Measurements from ENCODE around the gene AFF3.
A peak's percentile ranks its signal among the peaks of the same experiment; 100 is the strongest.

AFF3 gene

DNA sequence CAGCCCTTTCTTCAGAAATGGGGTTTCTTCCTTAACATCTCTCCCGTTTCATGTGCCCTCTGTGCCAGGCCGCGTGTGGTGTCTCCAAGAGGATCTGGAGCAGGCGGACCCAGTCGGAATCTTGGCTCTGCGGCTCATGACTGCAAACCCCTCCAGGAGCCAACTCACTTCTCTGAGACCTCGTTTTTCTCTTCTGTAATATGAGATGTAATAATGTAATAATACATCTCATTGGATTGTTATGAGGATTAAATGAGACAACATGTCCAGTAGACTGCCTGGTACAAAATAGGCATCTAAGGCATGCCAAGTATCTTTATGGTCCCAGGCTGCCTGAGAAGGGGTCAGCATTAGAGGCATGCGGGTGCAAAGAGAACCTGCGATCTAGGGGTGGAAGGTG lies 431.2 kb downstream of the AFF3 start:
- no peaks in the 10 kb centered on the region for H3K27me3 ChIP-seq (ENCODE audit: low read depth)
- no peak overlapping the region for H3K4me3 ChIP-seq
- H3K36me3 ChIP-seq (replicated peaks), result no peaks in the 10 kb centered on the region
- in situ Hi-C loops (cut with MboI; ENCODE audit: low sequenced_read_pairs), result no loop called here
- H3K4me1 ChIP-seq, result peaks cover 26% of the 10 kb centered on the region
- no peak for DNase-seq (ENCODE audit: low spot score in 2 of 2)
- no peaks in the 10 kb centered on the region for H3K9me3 ChIP-seq

DNA sequence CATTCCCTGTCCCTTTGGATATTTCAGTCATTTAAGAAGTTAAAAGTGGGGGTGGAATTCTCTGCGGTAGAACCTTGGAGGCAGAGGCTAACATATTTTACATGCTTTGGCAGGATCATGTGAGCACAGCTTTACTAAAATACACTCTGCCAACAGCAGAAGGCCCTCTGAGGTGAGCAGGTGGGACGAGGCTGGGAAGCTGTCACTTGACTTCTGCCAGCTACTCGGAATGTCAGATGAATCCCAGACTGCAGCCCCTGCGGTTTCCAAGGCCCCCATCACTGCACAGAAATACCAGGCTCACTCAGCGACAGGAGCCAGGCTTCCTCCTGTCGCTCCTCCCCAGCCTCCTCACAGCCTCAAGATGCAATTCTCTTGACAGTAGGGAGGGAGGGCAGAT lies 431.7 kb downstream of the AFF3 start:
- Histone ChIP-seq H3K36me3 (replicated peaks) (no peaks in the 10 kb centered on the region), H3K4me1 (peaks cover 29% of the 10 kb centered on the region), H3K9me3 (no peaks in the 10 kb centered on the region), H3K4me3 (no peak overlapping the region), H3K27me3 (ENCODE audit: low read depth) (no peaks in the 10 kb centered on the region)
- DNase-seq (ENCODE audit: low spot score in 2 of 2), result no peak
- in situ Hi-C loops (cut with MboI; ENCODE audit: low sequenced_read_pairs), result no loop called here

DNA sequence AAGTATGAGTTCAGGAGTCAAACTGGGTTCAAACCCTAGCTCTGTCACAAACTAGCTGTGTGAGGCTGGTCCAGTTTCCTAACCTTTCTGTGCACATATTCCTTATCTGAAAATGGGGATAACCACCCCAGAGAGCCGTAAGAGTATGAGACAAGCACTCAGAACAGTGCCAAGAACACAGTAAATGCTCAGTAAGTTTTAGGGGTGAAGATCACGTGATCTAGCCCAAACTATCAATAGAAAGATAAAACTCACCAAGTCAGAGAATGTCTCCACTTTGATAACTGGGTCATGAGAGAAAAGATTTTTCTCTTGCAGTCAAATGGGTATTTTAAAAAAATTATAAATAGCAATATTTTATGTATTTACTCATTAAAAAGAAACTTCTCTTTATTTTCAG lies 433.2 kb downstream of the AFF3 start:
- Histone ChIP-seq H3K4me3 (no peak overlapping the region), H3K27me3 (ENCODE audit: low read depth) (no peaks in the 10 kb centered on the region), H3K9me3 (no peaks in the 10 kb centered on the region), H3K4me1 (peaks cover 29% of the 10 kb centered on the region), H3K36me3 (replicated peaks) (no peaks in the 10 kb centered on the region)
- in situ Hi-C loops (cut with MboI; ENCODE audit: low sequenced_read_pairs), result no loop called here
- no peak for DNase-seq (ENCODE audit: low spot score in 2 of 2)

DNA sequence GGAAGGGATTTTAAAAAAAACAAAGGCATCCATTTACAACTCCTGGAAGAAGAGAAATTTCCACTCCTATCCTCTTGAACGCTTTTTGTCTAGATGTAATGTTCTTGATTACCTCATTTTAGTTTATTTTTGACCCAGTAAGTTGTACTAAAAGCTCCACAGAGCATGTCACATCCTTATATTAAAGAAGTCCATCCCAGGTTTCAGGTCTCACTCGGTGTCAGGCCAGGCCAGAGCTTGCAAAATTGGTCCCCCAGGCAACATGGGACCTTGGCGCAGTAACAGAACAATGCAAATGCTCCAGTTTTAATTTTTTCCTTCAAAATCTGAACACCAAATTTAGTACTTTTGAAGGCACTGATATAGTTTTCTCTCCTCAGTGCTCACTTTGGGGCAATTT lies 434.2 kb downstream of the AFF3 start:
- Histone ChIP-seq H3K4me1 (peaks cover 29% of the 10 kb centered on the region), H3K4me3 (no peak overlapping the region), H3K9me3 (no peaks in the 10 kb centered on the region), H3K27me3 (ENCODE audit: low read depth) (no peaks in the 10 kb centered on the region), H3K36me3 (replicated peaks) (no peaks in the 10 kb centered on the region)
- DNase-seq (ENCODE audit: low spot score in 2 of 2), result peak; percentile 42 to 60
- in situ Hi-C loops (cut with MboI; ENCODE audit: low sequenced_read_pairs), result no loop called here

DNA sequence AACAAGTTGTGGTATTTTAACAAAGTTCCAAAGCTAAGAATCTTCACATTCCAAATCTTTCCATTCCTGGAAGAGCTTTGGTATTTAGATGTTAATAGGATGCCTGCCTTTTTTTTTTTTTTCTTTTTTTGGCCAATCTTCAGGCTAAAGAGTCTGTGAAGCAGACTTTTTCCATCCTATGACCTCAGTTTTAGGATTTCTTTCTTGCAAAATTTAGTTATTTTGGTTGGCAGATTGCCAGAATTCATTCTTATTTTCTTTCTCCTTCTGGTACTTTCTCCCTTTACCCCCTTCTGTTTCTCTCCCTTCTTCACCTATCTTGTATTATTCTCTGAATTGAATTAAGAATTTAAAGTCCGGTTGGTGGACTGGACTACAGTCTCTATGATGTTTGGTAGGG lies 434.8 kb downstream of the AFF3 start:
- DNase-seq (ENCODE audit: low spot score in 2 of 2), result peak in 1 of 2 experiments; percentile 19
- H3K36me3 ChIP-seq (replicated peaks), result no peaks in the 10 kb centered on the region
- peaks cover 29% of the 10 kb centered on the region for H3K4me1 ChIP-seq
- no peak overlapping the region for H3K4me3 ChIP-seq
- H3K27me3 ChIP-seq (ENCODE audit: low read depth), result no peaks in the 10 kb centered on the region
- H3K9me3 ChIP-seq, result no peaks in the 10 kb centered on the region; the same call in 1 of the 2 replicates
- in situ Hi-C loops (cut with MboI; ENCODE audit: low sequenced_read_pairs), result no loop called here

DNA sequence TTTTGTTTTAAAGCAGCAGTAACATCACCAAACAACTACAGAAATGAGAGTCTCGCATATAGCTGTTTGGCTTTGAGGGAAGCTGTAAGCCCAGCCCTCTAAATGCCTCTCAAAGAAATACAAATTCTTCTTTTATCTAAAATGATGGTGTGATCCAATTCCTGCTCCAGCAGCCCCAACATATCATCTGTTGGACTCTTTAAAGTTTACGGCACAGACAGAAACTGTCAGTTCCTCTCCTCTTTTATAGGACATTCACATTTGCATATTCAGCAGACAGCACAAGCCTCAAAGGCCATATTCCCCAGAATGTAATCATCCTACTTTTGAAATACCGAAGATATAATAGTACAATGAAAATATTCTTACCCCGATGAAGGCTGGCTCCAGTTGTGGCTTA lies 435.7 kb downstream of the AFF3 start:
- peak in 1 of 2 experiments; percentile 11 for DNase-seq (ENCODE audit: low spot score in 2 of 2)
- H3K4me1 ChIP-seq, result peaks cover 29% of the 10 kb centered on the region
- H3K4me3 ChIP-seq, result no peak overlapping the region
- H3K27me3 ChIP-seq (ENCODE audit: low read depth), result no peaks in the 10 kb centered on the region
- no peaks in the 10 kb centered on the region; the same call in 1 of the 2 replicates for H3K9me3 ChIP-seq
- H3K36me3 ChIP-seq (replicated peaks), result no peaks in the 10 kb centered on the region
- in situ Hi-C loops (cut with MboI; ENCODE audit: low sequenced_read_pairs), result no loop called here

DNA sequence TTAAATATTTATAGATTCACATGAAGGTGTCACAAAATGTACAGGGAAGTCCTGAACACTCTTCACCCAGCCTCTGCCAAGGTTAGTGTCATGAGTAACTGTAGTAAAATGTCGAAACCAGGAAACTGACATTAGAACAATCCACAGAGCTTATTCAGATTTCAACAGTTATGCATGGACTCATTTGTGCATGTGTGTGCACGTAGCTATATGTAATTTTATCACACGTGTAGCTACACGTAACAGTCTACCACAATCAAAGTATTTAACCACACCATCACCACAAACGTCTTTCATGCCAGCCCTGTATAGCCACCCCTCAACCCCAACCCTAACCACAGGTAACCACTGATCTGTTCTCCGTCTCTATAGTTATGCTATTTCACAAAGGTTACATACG lies 440.9 kb downstream of the AFF3 start:
- DNase-seq (ENCODE audit: low spot score in 2 of 2), result no peak
- H3K27me3 ChIP-seq (ENCODE audit: low read depth), result no peaks in the 10 kb centered on the region
- no peaks in the 10 kb centered on the region; the same call in 1 of the 2 replicates for H3K9me3 ChIP-seq
- H3K36me3 ChIP-seq (replicated peaks), result no peaks in the 10 kb centered on the region
- H3K4me3 ChIP-seq, result no peak overlapping the region
- peaks cover 7% of the 10 kb centered on the region for H3K4me1 ChIP-seq
- in situ Hi-C loops (cut with MboI; ENCODE audit: low sequenced_read_pairs), result no loop called here

DNA sequence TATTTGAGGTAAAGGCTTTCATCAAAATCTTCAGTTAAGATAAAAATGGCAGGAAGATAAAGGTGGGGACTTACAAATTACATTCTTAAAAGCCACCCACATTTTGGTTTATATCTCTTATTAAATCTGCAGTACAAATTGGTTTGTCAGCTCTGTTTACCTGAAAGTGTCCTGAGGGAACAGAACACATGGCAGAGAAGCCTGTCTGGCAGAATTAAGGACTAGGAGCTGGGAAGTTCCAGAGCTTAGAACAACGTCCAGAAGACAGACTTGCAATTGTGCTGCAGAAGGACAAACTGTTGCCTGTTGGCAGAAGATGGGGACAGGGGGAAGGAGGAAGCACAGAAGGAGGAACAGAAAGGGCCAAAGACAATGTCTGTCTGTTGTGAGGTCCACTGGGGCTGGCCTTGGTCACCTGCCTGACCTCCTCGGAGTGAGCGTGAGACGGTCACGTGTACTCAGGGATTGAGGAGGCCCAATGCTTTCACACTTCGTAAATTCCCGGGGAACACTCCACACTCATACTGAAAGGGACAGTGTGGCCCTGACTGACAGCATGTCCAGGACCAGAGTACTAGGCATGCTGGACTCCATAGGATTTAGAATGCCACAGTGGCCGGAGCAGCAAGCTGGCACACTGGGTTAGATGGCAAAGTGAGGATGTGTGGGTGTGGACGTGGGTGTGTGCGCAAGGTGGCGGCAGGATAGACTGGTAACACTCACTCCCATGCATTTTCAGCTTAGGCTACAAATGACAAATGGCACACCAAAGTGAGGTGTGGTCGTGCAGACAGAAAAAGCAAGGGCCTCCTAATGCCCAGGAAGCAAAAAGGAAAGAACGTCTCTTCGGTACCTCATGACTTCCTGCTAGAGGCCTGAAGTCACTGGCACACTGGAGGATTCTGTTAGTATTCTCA lies 441.6 kb downstream of the AFF3 start:
- H3K9me3 ChIP-seq, result no peaks in the 10 kb centered on the region; the same call in 1 of the 2 replicates
- H3K4me3 ChIP-seq, result no peak overlapping the region
- DNase-seq (ENCODE audit: low spot score in 2 of 2), result no peak
- in situ Hi-C loops (cut with MboI; ENCODE audit: low sequenced_read_pairs), result no loop called here
- no peaks in the 10 kb centered on the region for H3K36me3 ChIP-seq (replicated peaks)
- no peaks in the 10 kb centered on the region for H3K4me1 ChIP-seq
- H3K27me3 ChIP-seq (ENCODE audit: low read depth), result no peaks in the 10 kb centered on the region

DNA sequence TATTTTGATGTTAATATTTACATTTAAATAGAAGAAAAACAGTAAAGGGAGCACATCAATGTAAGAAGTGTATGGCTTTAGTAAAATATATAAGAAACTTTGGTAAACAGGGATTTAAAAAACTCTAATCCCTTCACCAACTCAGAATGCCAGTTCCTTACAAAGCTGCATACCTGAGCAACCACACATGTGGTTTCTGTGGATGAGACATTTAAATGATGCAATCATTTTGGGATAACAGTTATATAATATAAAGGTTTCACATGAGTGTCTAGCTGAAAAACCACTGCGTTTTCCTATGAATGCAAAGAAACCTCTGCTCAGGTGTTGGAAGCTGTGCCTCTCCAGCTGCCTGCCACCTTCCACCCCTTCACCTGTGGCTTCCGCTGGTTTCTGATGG lies 443.5 kb downstream of the AFF3 start:
- in situ Hi-C loops (cut with MboI; ENCODE audit: low sequenced_read_pairs), result no loop called here
- no peak overlapping the region for H3K4me3 ChIP-seq
- no peaks in the 10 kb centered on the region; the same call in 1 of the 2 replicates for H3K9me3 ChIP-seq
- no peak for DNase-seq (ENCODE audit: low spot score in 2 of 2)
- H3K36me3 ChIP-seq (replicated peaks), result no peaks in the 10 kb centered on the region
- no peaks in the 10 kb centered on the region for H3K27me3 ChIP-seq (ENCODE audit: low read depth)
- H3K4me1 ChIP-seq, result no peaks in the 10 kb centered on the region

DNA sequence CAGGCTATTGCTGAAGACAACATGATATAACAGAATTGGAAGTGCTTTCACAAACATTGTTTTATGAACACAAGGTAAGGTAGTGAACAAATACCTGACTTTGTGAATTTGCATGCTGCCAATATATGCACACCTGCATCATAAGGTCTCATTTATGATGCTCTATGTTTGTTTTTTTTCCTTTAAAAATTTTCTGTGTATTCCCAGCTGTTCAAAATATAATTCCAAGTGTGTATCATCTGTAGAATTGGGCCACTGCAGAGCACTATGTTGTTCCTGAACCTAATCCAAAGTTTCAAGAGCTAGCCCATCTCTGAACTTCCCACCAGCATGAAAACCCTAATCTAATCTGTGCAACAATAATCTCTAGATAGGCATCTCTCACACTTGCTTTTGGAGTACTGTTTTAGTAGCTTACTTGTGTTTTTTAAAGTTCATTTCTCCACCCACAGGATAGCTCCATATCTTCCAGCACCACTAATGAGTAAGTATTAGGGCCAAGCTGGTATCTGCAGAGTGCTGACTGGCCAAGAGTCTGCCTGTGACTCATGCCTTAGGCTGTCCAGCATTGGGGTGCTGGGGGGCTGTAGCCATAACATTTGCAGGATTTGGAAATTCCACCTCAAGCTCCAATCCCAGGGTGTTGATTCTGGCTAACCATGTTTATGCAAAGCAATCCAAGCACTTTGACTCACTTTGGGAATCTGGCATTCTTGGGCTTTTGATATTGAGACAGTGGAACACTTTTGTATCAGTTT lies 444.4 kb downstream of the AFF3 start:
- H3K36me3 ChIP-seq (replicated peaks), result no peaks in the 10 kb centered on the region
- H3K27me3 ChIP-seq (ENCODE audit: low read depth), result no peaks in the 10 kb centered on the region
- H3K9me3 ChIP-seq, result no peaks in the 10 kb centered on the region; the same call in 1 of the 2 replicates
- H3K4me1 ChIP-seq, result no peaks in the 10 kb centered on the region
- no peak for DNase-seq (ENCODE audit: low spot score in 2 of 2)
- in situ Hi-C loops (cut with MboI; ENCODE audit: low sequenced_read_pairs), result no loop called here
- no peak overlapping the region for H3K4me3 ChIP-seq

DNA sequence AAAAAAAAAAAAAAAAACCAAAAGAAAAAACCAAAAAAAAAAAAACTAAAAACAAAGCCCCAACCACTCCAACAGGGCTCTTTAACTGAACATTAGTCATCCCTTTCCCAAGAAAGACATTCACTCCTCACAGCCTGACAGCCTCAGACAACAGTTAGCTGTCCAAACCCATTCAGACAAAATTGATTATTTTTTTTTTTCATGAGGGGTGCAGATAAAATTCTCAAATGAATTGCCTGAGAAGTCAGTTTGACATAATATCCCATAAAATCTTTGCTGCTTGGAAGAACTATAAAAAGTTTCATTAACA lies 446.5 kb downstream of the AFF3 start:
- Histone ChIP-seq H3K27me3 (ENCODE audit: low read depth) (no peaks in the 10 kb centered on the region), H3K4me3 (no peak overlapping the region), H3K4me1 (no peaks in the 10 kb centered on the region), H3K9me3 (no peaks in the 10 kb centered on the region), H3K36me3 (replicated peaks) (no peaks in the 10 kb centered on the region)
- in situ Hi-C loops (cut with MboI; ENCODE audit: low sequenced_read_pairs), result no loop called here
- DNase-seq (ENCODE audit: low spot score in 2 of 2), result no peak

DNA sequence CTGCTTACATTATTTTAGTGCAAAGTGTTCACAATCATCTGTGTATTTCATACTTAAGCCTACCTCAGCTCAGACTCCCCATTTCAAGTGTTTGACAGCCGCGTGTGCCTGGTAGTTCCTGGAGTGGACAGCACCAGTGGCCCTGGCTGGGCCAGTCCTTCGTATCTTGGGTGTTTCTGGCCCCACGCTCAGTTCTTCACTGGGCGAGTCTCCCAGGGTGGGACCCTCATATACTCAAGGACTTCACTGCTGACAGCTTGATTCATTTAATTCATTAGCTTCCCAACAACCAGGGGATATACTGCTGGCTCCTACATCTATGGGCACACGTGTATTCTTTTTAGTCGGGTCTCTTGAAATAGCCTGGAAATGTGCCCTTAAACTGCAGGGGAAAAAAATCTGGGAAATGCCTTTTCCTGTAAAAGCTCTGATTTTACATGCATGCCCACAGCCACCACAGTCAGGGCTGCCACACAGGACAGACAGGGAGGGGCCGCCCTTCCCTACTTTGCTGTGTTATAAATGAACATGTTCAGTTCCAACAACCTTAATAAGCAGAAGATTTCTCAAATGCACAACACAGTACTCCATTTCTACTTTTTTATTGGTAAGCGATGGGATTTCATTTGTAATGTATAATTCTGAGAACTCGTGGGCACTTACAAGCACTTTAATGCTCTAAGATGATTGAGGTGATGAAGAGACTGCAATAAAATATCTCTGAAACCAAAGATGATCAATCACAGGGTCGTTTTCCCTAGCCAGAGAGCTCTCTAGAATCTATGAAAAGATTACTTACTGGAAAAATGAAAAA lies 447.1 kb downstream of the AFF3 start:
- DNase-seq (ENCODE audit: low spot score in 2 of 2), result no peak
- H3K4me1 ChIP-seq, result no peaks in the 10 kb centered on the region
- in situ Hi-C loops (cut with MboI; ENCODE audit: low sequenced_read_pairs), result no loop called here
- H3K9me3 ChIP-seq, result no peaks in the 10 kb centered on the region
- no peaks in the 10 kb centered on the region for H3K36me3 ChIP-seq (replicated peaks)
- no peak overlapping the region for H3K4me3 ChIP-seq
- no peaks in the 10 kb centered on the region for H3K27me3 ChIP-seq (ENCODE audit: low read depth)

DNA sequence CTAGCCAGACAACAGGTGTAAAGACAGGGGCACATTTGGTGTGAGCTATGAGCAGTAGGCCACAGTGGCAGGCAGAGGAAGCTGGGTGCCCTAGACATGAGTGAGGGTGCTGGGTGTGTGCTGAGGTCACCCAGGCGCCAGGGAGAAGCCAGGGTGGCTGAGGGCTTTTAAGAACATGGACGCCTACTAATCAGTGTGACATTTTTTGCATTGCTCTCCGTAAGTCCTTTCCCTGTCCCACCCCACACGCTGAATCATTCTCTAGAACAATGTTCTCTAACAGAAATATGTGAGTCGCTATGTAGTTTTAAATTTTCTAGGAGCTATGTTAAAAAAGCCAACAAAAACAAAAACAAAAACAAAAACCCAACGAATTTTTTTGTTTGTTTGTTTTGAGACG lies 448.1 kb downstream of the AFF3 start:
- Histone ChIP-seq H3K4me3 (no peak overlapping the region), H3K36me3 (replicated peaks) (no peaks in the 10 kb centered on the region), H3K27me3 (ENCODE audit: low read depth) (no peaks in the 10 kb centered on the region), H3K9me3 (no peaks in the 10 kb centered on the region), H3K4me1 (no peaks in the 10 kb centered on the region)
- in situ Hi-C loops (cut with MboI; ENCODE audit: low sequenced_read_pairs), result no loop called here
- DNase-seq (ENCODE audit: low spot score in 2 of 2), result no peak

DNA sequence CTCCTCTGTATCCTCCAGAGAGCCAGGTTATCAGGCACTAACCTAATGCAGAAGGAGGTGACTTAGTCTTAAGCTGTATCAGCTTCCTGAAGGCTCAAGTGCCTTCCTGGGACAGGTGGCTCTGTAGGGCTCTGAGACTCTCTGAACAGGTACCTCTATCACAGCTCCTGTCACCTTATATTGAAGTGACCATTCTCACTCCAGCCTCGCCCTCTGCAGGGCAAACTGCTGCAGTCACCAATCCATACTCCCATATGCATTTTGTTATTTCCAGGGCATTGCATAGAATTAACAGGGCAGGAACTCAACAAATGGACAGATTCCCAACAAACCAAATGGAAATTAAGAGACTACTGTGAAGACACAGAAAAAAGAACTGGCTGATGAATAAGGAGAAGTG lies 449.6 kb downstream of the AFF3 start:
- DNase-seq (ENCODE audit: low spot score in 2 of 2), result no peak
- Histone ChIP-seq H3K4me1 (no peaks in the 10 kb centered on the region), H3K4me3 (no peak overlapping the region), H3K36me3 (replicated peaks) (no peaks in the 10 kb centered on the region), H3K27me3 (ENCODE audit: low read depth) (no peaks in the 10 kb centered on the region), H3K9me3 (no peaks in the 10 kb centered on the region)
- in situ Hi-C loops (cut with MboI; ENCODE audit: low sequenced_read_pairs), result no loop called here

Data from HAP-1 (cell line).